MM.1S (cell line): Measurements from ENCODE around the gene CCR1.
"Not testable (repeated sequence)": the region's sequence is repeated elsewhere in the genome, so short reads cannot be mapped to it uniquely, and the experiment has no call there.

Source experiments
- DNase-seq: peaks from one replicate; pipeline ENCODE4 v3.0.0-alpha.2; 2015
- H2AFZ ChIP-seq: fragments of 300-600 bp; sonication (generic); 2 replicates; pipeline ENCODE4 v1.6.0; 2016; ENCODE audit warnings: antibody characterized with exemption, low read length
- H3F3A ChIP-seq: fragments of 300-600 bp; sonication (generic); 2 replicates; pipeline ENCODE4 v1.6.1; 2016; ENCODE audit warnings: mild to moderate bottlenecking, antibody characterized with exemption, low read length, moderate library complexity, mixed read lengths; ENCODE audit not compliant: insufficient read depth
- H3K27ac ChIP-seq: fragments of 300-600 bp; sonication (generic); 2 replicates; pipeline ENCODE4 v1.5.1; 2016; ENCODE audit warnings: mild to moderate bottlenecking, low read length
- H3K27me3 ChIP-seq: fragments of 300-600 bp; sonication (generic); replicated peaks from 2 replicates; pipeline ENCODE4 v1.6.0; 2016; ENCODE audit warnings: low read length; ENCODE audit not compliant: insufficient read depth
- H3K36me3 ChIP-seq: fragments of 300-600 bp; sonication (generic); replicated peaks from 2 replicates; pipeline ENCODE4 v1.6.1; 2016; ENCODE audit warnings: mild to moderate bottlenecking, low read length, mixed read lengths; ENCODE audit not compliant: insufficient read depth
- H3K4me1 ChIP-seq: fragments of 300-600 bp; sonication (generic); 2 replicates; pipeline ENCODE4 v1.6.1; 2016; ENCODE audit warnings: low read length, mixed read lengths
- H3K4me2 ChIP-seq: fragments of 300-600 bp; sonication (generic); 2 replicates; pipeline ENCODE4 v1.6.0; 2016; ENCODE audit warnings: low read depth, low read length
- H3K4me3 ChIP-seq: fragments of 300-600 bp; sonication (generic); 2 replicates; pipeline ENCODE4 v1.5.1; 2016; ENCODE audit warnings: low read length, mixed read lengths
- H3K79me2 ChIP-seq: fragments of 300-600 bp; sonication (generic); 2 replicates; pipeline ENCODE4 v1.6.1; 2016; ENCODE audit warnings: mixed run types, low read length, mixed read lengths
- H3K9ac ChIP-seq: fragments of 300-600 bp; sonication (generic); 2 replicates; pipeline ENCODE4 v1.6.1; 2016; ENCODE audit warnings: low read length, mixed read lengths
- H3K9me2 ChIP-seq: fragments of 300-600 bp; sonication (generic); replicated peaks from 2 replicates; pipeline ENCODE4 v1.6.1; 2016; ENCODE audit warnings: mild to moderate bottlenecking, low read length, mixed read lengths; ENCODE audit not compliant: insufficient read depth
- H3K9me3 ChIP-seq: fragments of 300-600 bp; sonication (generic); replicated peaks from 2 replicates; pipeline ENCODE4 v1.6.1; 2016; ENCODE audit warnings: mild to moderate bottlenecking, low read length, mixed read lengths; ENCODE audit not compliant: insufficient read depth
- H4K20me1 ChIP-seq: fragments of 300-600 bp; sonication (generic); 2 replicates; pipeline ENCODE4 v1.6.1; 2016; ENCODE audit warnings: mild to moderate bottlenecking, low read length, moderate library complexity, mixed read lengths; ENCODE audit not compliant: insufficient read depth
- CTCF ChIP-seq: fragments of 300-600 bp; sonication (generic); IDR thresholded peaks from 2 replicates; pipeline ENCODE4 v1.5.1; 2016; ENCODE audit warnings: antibody characterized with exemption, low read length, mixed read lengths
- EZH2 ChIP-seq: fragments of 300-600 bp; sonication (generic); optimal IDR thresholded peaks from 2 replicates; pipeline ENCODE3; 2017; ENCODE audit warnings: low read depth, mild to moderate bottlenecking, antibody characterized with exemption, low read length, mixed read lengths
- EZH2phosphoT487 ChIP-seq: fragments of 300-600 bp; sonication (generic); IDR thresholded peaks from 2 replicates; pipeline ENCODE4 v1.6.1; 2018; ENCODE audit warnings: antibody characterized with exemption, low read length

Gene CCR1

GRCh38 chr3:46209746-46210470, 1.8 kb upstream of the CCR1 start:
- TF ChIP-seq CTCF (no peak), EZH2phosphoT487 (no peak), EZH2 (no peak)
- Histone ChIP-seq H3K36me3 (no peaks in the 10 kb centered on the region), H3K4me3 (no peak overlapping the region), H3K79me2 (peaks cover 31% of the 10 kb centered on the region), H3K9me3 (no peaks in the 10 kb centered on the region), H3K9ac (no peak overlapping the region), H3K4me2 (no peak overlapping the region), H2AFZ (0 out of 2 replicates have a peak overlapping the region, but pooled peaks have one; percentile 20), H3K4me1 (peaks cover 69% of the 10 kb centered on the region), H3F3A (peaks cover 68% of the 10 kb centered on the region), H3K27me3 (no peaks in the 10 kb centered on the region), H4K20me1 (no peaks in the 10 kb centered on the region), H3K27ac (no peak overlapping the region), H3K9me2 (no peaks in the 10 kb centered on the region)
- DNase-seq: peak; percentile 4

GRCh38 chr3:46209053-46209452, 940 bp upstream of the CCR1 start:
- Histone ChIP-seq H4K20me1 (no peaks in the 10 kb centered on the region), H3K4me1 (peaks cover 69% of the 10 kb centered on the region), H3K9me2 (no peaks in the 10 kb centered on the region), H3K36me3 (peaks cover 3% of the 10 kb centered on the region; the same call in 1 of the 2 replicates), H3K27ac (peak overlapping the region; percentile 99), H3K4me3 (no peak overlapping the region), H3K79me2 (peaks cover 40% of the 10 kb centered on the region), H3K27me3 (no peaks in the 10 kb centered on the region), H3K9me3 (no peaks in the 10 kb centered on the region), H3F3A (peaks cover 71% of the 10 kb centered on the region), H3K4me2 (peak overlapping the region; percentile 90), H3K9ac (peak overlapping the region; percentile 99; the same call in 1 of the 2 replicates), H2AFZ (peak overlapping the region; percentile 14; the same call in 1 of the 2 replicates)
- peak; percentile 20 for DNase-seq
- no peak for TF ChIP-seq EZH2phosphoT487
- TF ChIP-seq EZH2: no peak
- TF ChIP-seq CTCF: no peak

- H3K4me1 ChIP-seq: peaks cover 67% of the 10 kb centered on the region
- H3F3A ChIP-seq: peaks cover 70% of the 10 kb centered on the region
- not testable (repeated sequence) for DNase-seq, H3K27me3 ChIP-seq, H3K9me3 ChIP-seq, H4K20me1 ChIP-seq, H3K9me2 ChIP-seq, H2AFZ ChIP-seq
- H3K36me3 ChIP-seq: peaks cover 18% of the 10 kb centered on the region
- H3K4me2 ChIP-seq: peak overlapping the region; percentile 90
- peak overlapping the region; percentile 99 for H3K27ac ChIP-seq
- peak overlapping the region; percentile 94 for H3K4me3 ChIP-seq
- H3K79me2 ChIP-seq: peaks cover 55% of the 10 kb centered on the region
- peak overlapping the region; percentile 99 for H3K9ac ChIP-seq
Measured at GRCh38 chr3:46207514-46207913, 599 bp downstream of the CCR1 start.
